GM21381 (cell line): ENCODE results near the gene IGSF3.
"Not testable (repeated sequence)": the region's sequence is repeated elsewhere in the genome, so short reads cannot be mapped to it uniquely, and the experiment has no call there.

Experiments used
- ATAC-seq: cut with Tn5 transposase; IDR thresholded peaks from one replicate; pipeline ENCODE4 v1.9.1; 2021; ENCODE audit warnings: mild to moderate bottlenecking, moderate library complexity; ENCODE audit not compliant: unreplicated experiment

Gene IGSF3

GRCh38 chr1:116631996-116632925, 35.3 kb downstream of the IGSF3 start:
- not testable (repeated sequence) for ATAC-seq

- ATAC-seq: not testable (repeated sequence)
Measured at GRCh38 chr1:116631554-116631953, 36.0 kb downstream of the IGSF3 start.

DNA sequence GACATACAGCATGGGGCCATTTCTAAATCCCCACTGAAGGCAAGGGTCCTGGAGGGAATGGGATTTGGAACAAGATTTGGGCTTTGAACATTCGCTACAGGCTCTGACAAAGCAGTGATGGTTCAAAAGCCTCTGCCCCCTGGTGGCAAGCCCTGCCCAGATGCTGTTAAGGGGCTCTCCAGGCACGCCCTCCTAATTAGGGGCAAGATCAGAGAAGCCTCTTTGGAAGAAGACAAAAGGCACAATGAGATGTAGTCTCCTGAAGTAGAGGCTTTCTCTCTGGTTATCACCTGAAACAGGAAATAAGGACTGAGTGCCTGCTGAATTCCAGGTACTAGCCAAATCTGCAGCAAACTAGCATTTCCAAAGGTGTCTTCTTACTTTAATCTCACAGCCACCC, 37.5 kb downstream of the IGSF3 start:
- not testable (repeated sequence) for ATAC-seq

GRCh38 chr1:116629441-116629840, 38.1 kb downstream of the IGSF3 start:
- not testable (repeated sequence) for ATAC-seq

GRCh38 chr1:116628448-116628847, 39.1 kb downstream of the IGSF3 start:
- ATAC-seq: no peak

GRCh38 chr1:116627357-116627756, 40.2 kb downstream of the IGSF3 start:
- not testable (repeated sequence) for ATAC-seq

DNA sequence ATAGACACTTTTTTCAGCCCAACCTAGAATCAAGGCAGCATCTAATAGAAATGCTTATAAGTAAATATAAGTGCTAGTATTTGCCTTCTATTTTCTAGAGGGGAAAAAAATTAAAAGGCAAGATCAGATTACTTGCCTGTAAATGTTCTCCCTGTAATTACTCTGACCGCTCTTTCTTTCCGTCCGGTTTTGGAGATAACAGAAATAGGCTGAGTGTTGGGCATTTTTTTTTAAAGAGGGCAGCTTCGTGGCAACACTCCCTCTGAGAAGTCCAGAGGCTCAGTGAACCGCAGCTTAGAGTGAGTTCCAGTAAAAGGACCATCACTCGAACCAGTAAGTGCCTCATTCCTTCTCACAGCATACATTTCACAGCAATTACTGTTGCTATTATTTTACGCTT, 40.6 kb downstream of the IGSF3 start:
- not testable (repeated sequence) for ATAC-seq

DNA sequence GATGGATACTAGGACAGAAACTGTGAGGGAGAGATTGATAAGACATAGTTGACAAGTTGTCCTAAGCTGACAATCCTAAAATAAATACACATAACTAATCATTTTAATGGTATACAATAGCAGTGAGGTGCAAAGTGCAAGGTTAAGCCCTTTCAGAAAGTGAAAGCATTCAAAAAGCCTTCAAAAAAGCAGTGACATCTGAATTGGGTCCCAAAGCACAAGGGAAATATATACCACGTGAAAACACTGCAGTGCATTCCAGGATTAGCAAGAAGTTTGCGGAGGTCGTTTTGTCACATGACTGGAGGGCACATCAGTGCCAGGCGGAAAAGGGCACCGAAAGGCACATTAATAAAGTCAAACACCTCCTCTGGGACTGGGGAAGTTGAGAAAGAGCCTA, 42.4 kb downstream of the IGSF3 start:
- ATAC-seq: not testable (repeated sequence)

DNA sequence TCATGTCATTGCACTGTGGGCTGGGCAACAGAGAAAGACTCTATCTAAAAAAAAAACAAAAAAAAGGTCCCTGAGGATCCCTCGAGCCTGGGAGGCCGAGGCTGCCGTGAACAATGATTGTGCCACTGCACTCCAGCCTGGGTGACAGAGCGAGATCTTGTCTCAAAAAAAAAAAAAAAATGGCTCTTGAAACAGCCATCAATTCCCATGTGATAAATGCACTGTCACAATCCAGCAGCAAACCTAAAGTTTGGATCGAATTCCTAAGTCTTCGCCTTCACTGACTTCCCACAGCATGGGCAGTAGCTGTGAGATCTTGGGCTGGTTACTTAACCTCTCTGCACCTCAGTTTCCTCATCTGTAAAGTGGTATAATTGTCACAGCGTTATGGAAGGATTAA, 43.5 kb downstream of the IGSF3 start:
- no peak for ATAC-seq

GRCh38 chr1:116622496-116622895, 45.0 kb downstream of the IGSF3 start:
- ATAC-seq: not testable (repeated sequence)

DNA sequence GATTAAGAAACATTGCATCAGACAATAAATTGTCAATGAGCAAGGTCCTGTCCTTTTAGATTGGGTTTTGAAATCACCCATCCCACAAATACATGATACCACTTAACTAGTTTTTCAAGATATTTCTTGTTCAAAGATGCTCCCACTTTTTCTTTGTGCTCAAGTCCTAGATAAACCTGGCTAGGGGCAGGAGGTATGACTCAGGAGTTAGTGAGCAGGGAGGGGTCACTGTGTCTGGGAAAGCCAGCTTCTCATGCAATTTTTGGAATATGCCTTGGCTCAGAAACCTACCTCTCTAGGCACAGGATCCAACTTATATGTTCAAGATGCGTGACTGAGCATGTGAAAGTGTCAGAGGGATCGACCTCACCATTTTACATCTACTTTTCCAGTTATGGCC, 45.8 kb downstream of the IGSF3 start:
- ATAC-seq: not testable (repeated sequence)

- not testable (repeated sequence) for ATAC-seq
Measured at GRCh38 chr1:116620392-116620791, 47.1 kb downstream of the IGSF3 start.

- ATAC-seq: not testable (repeated sequence)
Measured at GRCh38 chr1:116619106-116619505, 48.4 kb downstream of the IGSF3 start.

DNA sequence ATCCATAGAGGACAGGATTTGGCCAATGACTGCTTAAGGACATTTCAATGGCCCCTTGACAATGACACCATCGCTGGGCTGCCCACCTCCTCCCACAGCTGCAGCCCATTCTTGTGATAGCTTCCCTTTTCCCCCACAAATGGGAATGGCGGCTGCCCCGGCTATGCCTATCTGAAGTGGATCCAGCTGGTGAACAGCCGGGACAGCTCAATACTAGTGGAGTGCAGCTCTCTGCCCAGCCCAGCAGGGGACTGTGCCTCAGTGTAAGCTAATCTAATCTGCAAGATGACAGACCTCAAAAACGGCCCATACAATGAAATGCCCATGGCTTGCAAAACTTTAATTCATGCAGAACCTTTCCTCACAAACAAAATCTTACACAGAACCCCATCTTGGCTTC, 49.7 kb downstream of the IGSF3 start:
- ATAC-seq: not testable (repeated sequence)

DNA sequence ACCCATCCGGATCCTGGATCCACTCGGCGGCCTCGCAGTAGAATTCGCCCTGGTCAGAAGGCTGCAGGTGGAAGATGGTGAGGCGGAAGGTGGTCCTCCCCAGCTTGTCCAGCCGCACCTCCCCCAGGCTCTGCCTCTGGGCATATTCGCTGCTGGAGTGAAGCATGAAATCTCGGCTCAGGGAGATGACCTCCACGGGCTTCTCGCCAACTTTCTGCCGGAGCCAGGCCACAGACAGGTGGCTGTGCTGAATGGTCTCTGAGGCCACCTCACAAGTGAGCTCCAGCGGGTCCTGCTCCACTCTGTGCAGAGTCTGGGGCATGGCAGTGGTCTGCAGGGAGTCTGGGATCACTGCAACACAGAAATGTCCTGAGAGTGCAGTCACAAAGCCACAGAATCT, 53.7 kb downstream of the IGSF3 start:
- not testable (repeated sequence) for ATAC-seq

DNA sequence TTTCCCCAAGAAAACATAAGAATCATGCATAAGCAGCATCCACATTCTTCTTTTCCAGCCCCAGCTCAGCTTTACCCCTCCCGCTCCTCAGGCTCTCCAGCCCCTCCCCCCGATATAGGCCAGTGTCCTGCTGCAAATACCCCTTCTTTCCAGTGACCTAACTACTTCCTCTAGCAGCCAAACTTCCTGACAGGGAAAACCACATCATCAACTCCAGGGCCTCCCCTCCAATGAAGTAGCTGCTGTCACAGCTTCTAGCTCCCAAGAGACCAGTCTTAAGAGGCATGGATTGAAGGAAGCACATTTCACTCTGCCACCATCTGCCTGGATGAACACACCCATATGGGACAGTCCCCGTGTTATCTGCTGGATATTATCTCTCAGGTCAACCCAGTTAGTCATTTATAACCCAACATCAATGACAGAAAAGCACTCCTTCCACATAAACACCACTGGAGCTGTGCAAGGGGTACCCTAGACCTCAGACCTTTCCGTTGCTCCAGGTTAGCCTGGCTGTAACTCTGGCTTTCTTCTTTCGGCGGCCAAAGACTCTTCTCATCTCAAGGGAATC, 57.6 kb downstream of the IGSF3 start:
- not testable (repeated sequence) for ATAC-seq

DNA sequence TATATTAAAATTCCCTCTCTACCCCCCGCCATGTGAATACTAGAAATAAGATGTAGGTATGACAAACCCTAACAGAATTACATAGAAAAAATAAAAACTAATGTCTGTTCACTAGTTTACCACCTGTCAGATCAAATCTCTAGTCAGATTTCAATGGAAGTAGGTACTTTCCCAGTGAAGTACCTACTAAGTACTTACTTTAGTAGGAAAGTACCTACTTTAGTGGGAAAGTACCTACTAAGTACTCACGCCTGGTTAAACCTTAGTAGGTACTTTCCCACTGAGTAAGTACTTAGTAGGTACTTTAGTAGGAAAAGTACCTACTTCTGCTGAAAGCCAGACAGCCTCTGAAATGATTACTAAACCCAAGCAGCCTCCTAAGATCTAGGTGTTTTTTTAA, 58.7 kb downstream of the IGSF3 start:
- ATAC-seq: not testable (repeated sequence)

GRCh38 chr1:116608151-116608550, 59.4 kb downstream of the IGSF3 start:
- not testable (repeated sequence) for ATAC-seq

GRCh38 chr1:116607463-116607862, 60.1 kb downstream of the IGSF3 start:
- ATAC-seq: not testable (repeated sequence)

- ATAC-seq: not testable (repeated sequence)
Measured at GRCh38 chr1:116606067-116606466, 61.5 kb downstream of the IGSF3 start.

- no peak for ATAC-seq
Measured at GRCh38 chr1:116605315-116605714, 62.2 kb downstream of the IGSF3 start.

- ATAC-seq: not testable (repeated sequence)
Measured at GRCh38 chr1:116604408-116604807, 63.1 kb downstream of the IGSF3 start.
